Trophoblast cell (in vitro differentiated cells and primary cell): ENCODE data around the gene TESK2.
"Not testable (repeated sequence)": the region's sequence is repeated elsewhere in the genome, so short reads cannot be mapped to it uniquely, and the experiment has no call there.

ENCODE experiments used
- DNase-seq, 2 donors: peaks; one replicate each; pipeline ENCODE4 v3.0.0-alpha.2; 2016
- H2AFZ ChIP-seq: 2 replicates; pipeline ENCODE4 v1.6.1; 2013; ENCODE audit warnings: low read length, moderate library complexity, mild to moderate bottlenecking; ENCODE audit not compliant: insufficient read depth, poor library complexity
- H2AK5ac ChIP-seq: 2 replicates; pipeline ENCODE4 v1.6.1; 2013; ENCODE audit warnings: mild to moderate bottlenecking, low read length
- H2BK120ac ChIP-seq: 2 replicates; pipeline ENCODE4 v1.6.1; 2013; ENCODE audit warnings: low read length, mild to moderate bottlenecking, moderate library complexity; ENCODE audit not compliant: insufficient read depth, poor library complexity
- H2BK12ac ChIP-seq: 2 replicates; pipeline ENCODE4 v1.6.1; 2013; ENCODE audit warnings: mild to moderate bottlenecking, low read length, moderate library complexity
- H2BK5ac ChIP-seq: 2 replicates; pipeline ENCODE4 v1.6.1; 2013; ENCODE audit warnings: low read length, low read depth, moderate library complexity, mild to moderate bottlenecking; ENCODE audit not compliant: poor library complexity
- H3K14ac ChIP-seq: 2 replicates; pipeline ENCODE4 v1.6.1; 2013; ENCODE audit warnings: mild to moderate bottlenecking, low read length
- H3K18ac ChIP-seq: 2 replicates; pipeline ENCODE4 v1.6.1; 2013; ENCODE audit warnings: mild to moderate bottlenecking, low read length
- H3K23ac ChIP-seq: 2 replicates; pipeline ENCODE4 v1.6.1; 2013; ENCODE audit warnings: low read length
- H3K27ac ChIP-seq: 2 replicates; pipeline ENCODE4 v1.5.1; 2013; ENCODE audit warnings: low read depth, mild to moderate bottlenecking, inconsistent platforms, low read length, moderate library complexity
- H3K27me3 ChIP-seq: 2 replicates; pipeline ENCODE4 v1.6.1; 2013; ENCODE audit warnings: inconsistent platforms, mild to moderate bottlenecking, low read length, moderate library complexity; ENCODE audit not compliant: insufficient read depth
- H3K36me3 ChIP-seq, 2 experiments: 1 replicate in 1 of 2; 2 replicates in 1 of 2; pipeline ENCODE4 v1.6.1; 2013; ENCODE audit warnings: low read length in 2 of 2, mild to moderate bottlenecking in 2 of 2, moderate library complexity in 1 of 2; ENCODE audit not compliant: insufficient read depth in 2 of 2, control insufficient read depth in 1 of 2
- H3K4ac ChIP-seq: 2 replicates; pipeline ENCODE4 v1.6.1; 2013; ENCODE audit warnings: low read depth, mild to moderate bottlenecking, low read length, moderate library complexity
- H3K4me1 ChIP-seq, 2 experiments: 1 replicate in 1 of 2; 2 replicates in 1 of 2; pipeline ENCODE4 v1.6.1; 2013; ENCODE audit warnings: low read length in 2 of 2, mild to moderate bottlenecking in 2 of 2, moderate library complexity in 1 of 2; ENCODE audit not compliant: insufficient read depth in 2 of 2, control insufficient read depth in 1 of 2
- H3K4me2 ChIP-seq: 2 replicates; pipeline ENCODE4 v1.6.1; 2013; ENCODE audit warnings: inconsistent platforms, mild to moderate bottlenecking, low read length, moderate library complexity
- H3K4me3 ChIP-seq: 2 replicates; pipeline ENCODE4 v1.5.1; 2013; ENCODE audit warnings: mild to moderate bottlenecking, low read depth, low read length, inconsistent platforms
- H3K79me1 ChIP-seq: one replicate; pipeline ENCODE4 v1.6.1; 2013; ENCODE audit warnings: low read length
- H3K79me2 ChIP-seq: 2 replicates; pipeline ENCODE4 v1.6.1; 2013; ENCODE audit warnings: low read length, mild to moderate bottlenecking; ENCODE audit not compliant: control insufficient read depth, insufficient read depth, poor library complexity
- H3K9ac ChIP-seq: 2 replicates; pipeline ENCODE4 v1.6.1; 2013; ENCODE audit warnings: mild to moderate bottlenecking, low read length
- H3K9me3 ChIP-seq: 2 replicates; pipeline ENCODE4 v1.6.1; 2013; ENCODE audit warnings: low read depth, mild to moderate bottlenecking, control low read depth, inconsistent platforms, low read length; ENCODE audit not compliant: insufficient read depth
- H4K12ac ChIP-seq: 2 replicates; pipeline ENCODE4 v1.6.1; 2013; ENCODE audit warnings: low read depth, mild to moderate bottlenecking, low read length, moderate library complexity
- H4K8ac ChIP-seq: 2 replicates; pipeline ENCODE4 v1.6.1; 2013; ENCODE audit warnings: low read depth, mild to moderate bottlenecking, low read length, moderate library complexity
- H4K91ac ChIP-seq: one replicate; pipeline ENCODE4 v1.6.1; 2013; ENCODE audit warnings: low read depth, mild to moderate bottlenecking, low read length, moderate library complexity
- WGBS: extraction: QIAGEN DNeasy Blood & Tissue Kit; methylation state at CpG from one replicate; pipeline ENCODE4 v1.1.7; 2013; ENCODE audit warnings: missing lambda C conversion rate; ENCODE audit not compliant: insufficient read length, insufficient coverage; ENCODE audit errors: extremely low coverage; 5-methylcytosine and 5-hydroxymethylcytosine counted together

TESK2 gene

DNA sequence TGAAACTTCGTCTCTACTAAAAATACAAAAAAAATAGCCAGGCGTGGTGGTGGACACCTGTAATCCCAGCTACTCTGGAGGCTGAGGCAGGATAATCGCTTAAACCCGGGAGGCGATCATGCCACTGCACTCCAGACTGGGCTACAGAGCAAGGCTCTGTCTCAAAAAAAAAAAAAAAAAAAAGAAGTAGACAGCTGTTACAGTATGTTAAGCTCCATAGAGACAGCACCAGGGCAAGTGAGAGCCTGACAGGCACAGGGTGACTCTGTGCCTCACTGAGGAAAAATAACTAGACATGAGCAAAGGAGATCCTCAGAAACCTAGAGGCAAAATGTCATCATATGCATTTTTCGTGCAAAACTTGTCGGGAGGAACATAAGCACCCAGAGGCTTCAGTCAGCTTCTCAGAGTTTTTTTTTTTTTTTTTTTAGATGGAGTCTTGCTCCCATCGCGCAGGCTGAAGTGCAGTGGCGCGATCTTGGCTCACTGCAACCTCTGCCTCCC, 39.7 kb upstream of the TESK2 start:
- H3K9ac ChIP-seq = no peak overlapping the region
- H3K36me3 ChIP-seq = no peaks in the 10 kb centered on the region
- H3K4me2 ChIP-seq = no peak overlapping the region
- no peaks in the 10 kb centered on the region for H3K27me3 ChIP-seq
- no CpG with 5 or more reads among the region's 11 CpGs for WGBS
- H3K4me3 ChIP-seq = no peak overlapping the region
- no peaks in the 10 kb centered on the region for H3K79me2 ChIP-seq
- H3K4ac ChIP-seq = no peak overlapping the region
- DNase-seq = peak; percentile 74 to 76
- no peak overlapping the region for H2AK5ac ChIP-seq
- H3K27ac ChIP-seq = no peak overlapping the region
- no peak overlapping the region for H3K23ac ChIP-seq
- H2BK5ac ChIP-seq = no peak overlapping the region
- H4K8ac ChIP-seq = no peak overlapping the region
- no peak overlapping the region for H4K91ac ChIP-seq
- no peaks in the 10 kb centered on the region for H3K9me3 ChIP-seq
- H3K14ac ChIP-seq = no peak overlapping the region
- no peak overlapping the region for H3K18ac ChIP-seq
- H2AFZ ChIP-seq = no peak overlapping the region
- no peak overlapping the region for H4K12ac ChIP-seq
- no peak overlapping the region for H2BK12ac ChIP-seq
- H3K79me1 ChIP-seq = no peaks in the 10 kb centered on the region
- H2BK120ac ChIP-seq = no peak overlapping the region
- no peaks in the 10 kb centered on the region for H3K4me1 ChIP-seq

DNA sequence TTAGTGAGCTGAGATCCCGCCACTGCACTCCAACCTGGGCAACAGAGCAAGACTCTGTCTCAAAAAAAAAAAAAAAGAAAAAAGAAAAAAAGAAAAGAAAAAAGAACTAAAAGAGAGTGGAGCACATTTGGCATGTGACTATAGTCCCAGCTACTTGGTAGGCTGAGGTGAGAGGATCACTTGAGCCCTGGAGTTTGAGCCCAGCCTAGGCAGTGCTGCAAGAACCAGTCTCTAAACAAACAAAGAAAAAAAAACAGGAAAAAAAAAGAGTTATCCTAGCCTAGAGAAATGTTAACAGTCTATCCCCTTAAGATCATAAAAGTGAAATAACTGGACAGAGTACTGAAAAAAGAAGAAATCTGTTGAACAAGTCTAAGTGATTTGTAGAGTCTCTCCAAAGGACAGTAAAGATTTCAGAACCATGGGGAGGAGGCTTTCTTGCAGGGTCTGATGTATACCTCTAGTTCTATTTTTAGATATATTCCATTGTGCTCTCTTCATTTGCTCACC, 35.2 kb upstream of the TESK2 start:
- no peaks in the 10 kb centered on the region for H3K36me3 ChIP-seq
- no peak overlapping the region for H2BK5ac ChIP-seq
- no peak overlapping the region for H4K8ac ChIP-seq
- H2AK5ac ChIP-seq = no peak overlapping the region
- peaks cover 0 to 8% of the 10 kb centered on the region in 2 experiments for H3K4me1 ChIP-seq
- H3K9me3 ChIP-seq = no peaks in the 10 kb centered on the region
- H2AFZ ChIP-seq = no peak overlapping the region
- H3K79me1 ChIP-seq = peaks cover 12% of the 10 kb centered on the region
- no peak overlapping the region for H3K9ac ChIP-seq
- no peak overlapping the region for H3K4me2 ChIP-seq
- WGBS = no CpG with 5 or more reads among the region's 1 CpG
- no peaks in the 10 kb centered on the region for H3K27me3 ChIP-seq
- no peak overlapping the region for H3K4ac ChIP-seq
- no peak overlapping the region for H4K91ac ChIP-seq
- H3K14ac ChIP-seq = no peak overlapping the region
- H3K18ac ChIP-seq = no peak overlapping the region
- no peak overlapping the region for H2BK120ac ChIP-seq
- H3K79me2 ChIP-seq = peaks cover 7% of the 10 kb centered on the region
- H2BK12ac ChIP-seq = no peak overlapping the region
- H3K23ac ChIP-seq = no peak overlapping the region
- H3K27ac ChIP-seq = no peak overlapping the region
- H4K12ac ChIP-seq = no peak overlapping the region
- DNase-seq = no peak
- H3K4me3 ChIP-seq = no peak overlapping the region

DNA sequence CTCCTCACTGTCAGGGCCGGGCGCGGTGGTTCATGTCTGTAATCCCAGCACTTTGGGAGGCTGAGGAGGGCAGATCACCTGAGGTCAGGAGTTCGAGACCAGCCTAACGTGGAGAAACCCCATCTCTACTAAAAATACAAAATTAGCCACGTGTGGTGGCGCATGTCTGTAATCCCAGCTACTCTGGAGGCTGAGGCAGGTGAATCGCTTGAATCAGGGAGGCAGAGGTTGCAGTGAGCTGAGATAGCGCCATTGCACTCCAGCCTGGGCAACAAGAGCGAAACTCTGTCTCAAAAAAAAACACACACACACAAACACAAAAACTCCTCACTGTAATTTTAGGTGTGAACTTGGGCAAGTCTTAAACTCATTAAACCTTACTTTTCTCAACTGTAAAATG, 33.0 kb upstream of the TESK2 start:
- not testable (repeated sequence) for H2AK5ac ChIP-seq, H3K4me3 ChIP-seq, DNase-seq, H3K4ac ChIP-seq, H3K14ac ChIP-seq, H2BK12ac ChIP-seq, H4K8ac ChIP-seq, H3K36me3 ChIP-seq, H4K91ac ChIP-seq, H2AFZ ChIP-seq, H3K4me2 ChIP-seq, H4K12ac ChIP-seq, H2BK5ac ChIP-seq, H3K9ac ChIP-seq, H3K9me3 ChIP-seq, H3K23ac ChIP-seq, H3K27me3 ChIP-seq, H3K18ac ChIP-seq, H3K27ac ChIP-seq
- H3K79me2 ChIP-seq = peaks cover 20% of the 10 kb centered on the region
- WGBS = no CpG with 5 or more reads among the region's 10 CpGs
- H3K4me1 ChIP-seq = peaks cover 0 to 12% of the 10 kb centered on the region in 2 experiments
- peaks cover 15% of the 10 kb centered on the region for H3K79me1 ChIP-seq
- H2BK120ac ChIP-seq = peak overlapping the region; percentile 18

DNA sequence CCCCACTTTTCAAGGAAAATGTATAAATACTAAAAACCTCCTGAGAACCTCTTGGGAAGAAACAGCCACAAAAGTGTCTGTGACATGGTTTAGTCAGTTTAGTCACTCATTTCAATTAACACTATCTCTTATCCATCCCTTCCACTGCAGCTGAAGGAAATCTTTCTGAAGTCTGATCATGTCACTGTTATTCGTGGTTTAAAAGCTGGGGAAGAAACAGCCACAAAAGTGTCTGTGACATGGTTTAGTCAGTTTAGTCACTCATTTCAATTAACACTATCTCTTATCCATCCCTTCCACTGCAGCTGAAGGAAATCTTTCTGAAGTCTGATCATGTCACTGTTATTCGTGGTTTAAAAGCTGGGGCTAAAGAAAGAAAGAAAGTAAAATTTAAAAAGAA, 32.6 kb upstream of the TESK2 start:
- H4K8ac ChIP-seq, H3K23ac ChIP-seq, H3K27me3 ChIP-seq, H3K27ac ChIP-seq, H3K4ac ChIP-seq, H4K12ac ChIP-seq, H2AFZ ChIP-seq, H2BK120ac ChIP-seq, H2BK12ac ChIP-seq, DNase-seq, H4K91ac ChIP-seq, H2BK5ac ChIP-seq, H3K9me3 ChIP-seq, H3K9ac ChIP-seq, H3K4me3 ChIP-seq, H2AK5ac ChIP-seq, H3K4me2 ChIP-seq, H3K18ac ChIP-seq, H3K14ac ChIP-seq, H3K36me3 ChIP-seq: not testable (repeated sequence)
- Histone ChIP-seq H3K4me1 (peaks cover 0 to 12% of the 10 kb centered on the region in 2 experiments), H3K79me1 (peaks cover 15% of the 10 kb centered on the region), H3K79me2 (peaks cover 20% of the 10 kb centered on the region)
- no CpG with 5 or more reads among the region's 2 CpGs for WGBS
